ENCODE results near the gene SLC6A17.

Gene SLC6A17

GRCh38 chr1:110135666-110136065 lies 14.6 kb upstream of the SLC6A17 start:
- no peak for DNase-seq (ENCODE audit: low read depth)

- no peak for DNase-seq (ENCODE audit: low read depth)
These were observed 13.4 kb upstream of the SLC6A17 start for GRCh38 chr1:110136911-110137310.

- no peak for DNase-seq (ENCODE audit: low read depth)
These were observed 11.3 kb upstream of the SLC6A17 start for GRCh38 chr1:110138956-110139355.

GRCh38 chr1:110144366-110144765 lies 5.9 kb upstream of the SLC6A17 start:
- DNase-seq (ENCODE audit: low read depth): no peak

- DNase-seq (ENCODE audit: low read depth): no peak
These were observed 1.3 kb upstream of the SLC6A17 start for GRCh38 chr1:110148961-110149360.

- DNase-seq (ENCODE audit: low read depth): no peak
These were observed 928 bp downstream of the SLC6A17 start for GRCh38 chr1:110151175-110151669.

- DNase-seq (ENCODE audit: low read depth): no peak
These were observed 2.0 kb downstream of the SLC6A17 start for GRCh38 chr1:110152133-110152785.

GRCh38 chr1:110153407-110153950 lies 3.2 kb downstream of the SLC6A17 start:
- no peak for DNase-seq (ENCODE audit: low read depth)

GRCh38 chr1:110155878-110156522 lies 5.7 kb downstream of the SLC6A17 start:
- no peak for DNase-seq (ENCODE audit: low read depth)

GRCh38 chr1:110158261-110158660 lies 8.0 kb downstream of the SLC6A17 start:
- no peak for DNase-seq (ENCODE audit: low read depth)

GRCh38 chr1:110159168-110159567 lies 8.9 kb downstream of the SLC6A17 start:
- no peak for DNase-seq (ENCODE audit: low read depth)

- no peak for DNase-seq (ENCODE audit: low read depth)
These were observed 10.3 kb downstream of the SLC6A17 start for GRCh38 chr1:110160538-110161100.

- no peak for DNase-seq (ENCODE audit: low read depth)
These were observed 10.9 kb downstream of the SLC6A17 start for GRCh38 chr1:110161165-110161564.

- DNase-seq (ENCODE audit: low read depth): no peak
These were observed 11.6 kb downstream of the SLC6A17 start for GRCh38 chr1:110161849-110162248.

- no peak for DNase-seq (ENCODE audit: low read depth)
These were observed 13.3 kb downstream of the SLC6A17 start for GRCh38 chr1:110163591-110163990.

- DNase-seq (ENCODE audit: low read depth): no peak
These were observed 14.5 kb downstream of the SLC6A17 start for GRCh38 chr1:110164725-110165350.

- no peak for DNase-seq (ENCODE audit: low read depth)
These were observed 15.5 kb downstream of the SLC6A17 start for GRCh38 chr1:110165761-110166231.

- no peak for DNase-seq (ENCODE audit: low read depth)
These were observed 16.6 kb downstream of the SLC6A17 start for GRCh38 chr1:110166861-110167260.

GRCh38 chr1:110170766-110171733 lies 20.8 kb downstream of the SLC6A17 start:
- no peak for DNase-seq (ENCODE audit: low read depth)

GRCh38 chr1:110172001-110172400 lies 21.7 kb downstream of the SLC6A17 start:
- no peak for DNase-seq (ENCODE audit: low read depth)

GRCh38 chr1:110173466-110174105 lies 23.3 kb downstream of the SLC6A17 start:
- no peak for DNase-seq (ENCODE audit: low read depth)
